ENCODE data around the gene ERC2. TPM values are rescaled to one million over a fixed set of nuclear protein-coding genes. Genes with fewer than 3 reads are reported as not detected.

The ERC2 gene
- total RNA-seq, 6 donors from 2014 or later: 0.67 to 14.7 (median 1.3) TPM

DNA sequence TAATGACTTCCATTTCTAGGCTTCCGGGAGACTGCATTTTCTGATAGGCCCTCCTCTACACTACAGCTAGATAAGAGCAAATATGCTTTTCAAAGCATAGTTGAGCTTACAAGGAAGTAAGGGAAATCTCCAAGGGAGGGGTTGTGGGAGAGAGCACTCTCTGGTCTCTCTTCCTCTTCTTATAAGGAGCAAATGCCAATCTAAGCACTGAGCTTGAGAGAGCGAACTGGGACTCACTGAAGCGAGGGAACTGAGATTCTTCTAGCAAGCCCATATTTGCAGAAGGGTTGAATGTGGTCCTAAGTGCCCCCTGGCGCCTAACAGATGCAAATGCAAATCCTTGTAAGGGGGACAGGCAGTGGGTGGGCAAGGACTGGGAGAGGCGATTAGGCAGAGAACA lies 164.8 kb downstream of the ERC2 start:
- Histone ChIP-seq H3K36me3 (no peaks in the 10 kb centered on the region), H3K4me1 (peaks cover 0 to 8% (median 2%) of the 10 kb centered on the region in 4 donors), H3K27me3 (no peaks in the 10 kb centered on the region), H3K4me3 (no peak overlapping the region), H3K27ac (no peak overlapping the region), H3K9me3 (no peaks in the 10 kb centered on the region)
- DNase-seq: peak in 1 of 2 donors; percentile 29
- WGBS, 2 donors: 20 to 25% methylated on average over 5 of the region's 5 CpGs
- ATAC-seq (ENCODE audit: low FRiP score in 2 of 2): peak; percentile 54 to 71
- TF ChIP-seq, protein P1, sequence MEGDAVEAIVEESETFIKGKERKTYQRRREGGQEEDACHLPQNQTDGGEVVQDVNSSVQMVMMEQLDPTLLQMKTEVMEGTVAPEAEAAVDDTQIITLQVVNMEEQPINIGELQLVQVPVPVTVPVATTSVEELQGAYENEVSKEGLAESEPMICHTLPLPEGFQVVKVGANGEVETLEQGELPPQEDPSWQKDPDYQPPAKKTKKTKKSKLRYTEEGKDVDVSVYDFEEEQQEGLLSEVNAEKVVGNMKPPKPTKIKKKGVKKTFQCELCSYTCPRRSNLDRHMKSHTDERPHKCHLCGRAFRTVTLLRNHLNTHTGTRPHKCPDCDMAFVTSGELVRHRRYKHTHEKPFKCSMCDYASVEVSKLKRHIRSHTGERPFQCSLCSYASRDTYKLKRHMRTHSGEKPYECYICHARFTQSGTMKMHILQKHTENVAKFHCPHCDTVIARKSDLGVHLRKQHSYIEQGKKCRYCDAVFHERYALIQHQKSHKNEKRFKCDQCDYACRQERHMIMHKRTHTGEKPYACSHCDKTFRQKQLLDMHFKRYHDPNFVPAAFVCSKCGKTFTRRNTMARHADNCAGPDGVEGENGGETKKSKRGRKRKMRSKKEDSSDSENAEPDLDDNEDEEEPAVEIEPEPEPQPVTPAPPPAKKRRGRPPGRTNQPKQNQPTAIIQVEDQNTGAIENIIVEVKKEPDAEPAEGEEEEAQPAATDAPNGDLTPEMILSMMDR (IDR thresholded peaks at IDR 0.05): peak in 5 of 6 experiments; percentile 8 to 30 (median 22)
- TF ChIP-seq EP300 (IDR thresholded peaks at IDR 0.05): no peak

DNA sequence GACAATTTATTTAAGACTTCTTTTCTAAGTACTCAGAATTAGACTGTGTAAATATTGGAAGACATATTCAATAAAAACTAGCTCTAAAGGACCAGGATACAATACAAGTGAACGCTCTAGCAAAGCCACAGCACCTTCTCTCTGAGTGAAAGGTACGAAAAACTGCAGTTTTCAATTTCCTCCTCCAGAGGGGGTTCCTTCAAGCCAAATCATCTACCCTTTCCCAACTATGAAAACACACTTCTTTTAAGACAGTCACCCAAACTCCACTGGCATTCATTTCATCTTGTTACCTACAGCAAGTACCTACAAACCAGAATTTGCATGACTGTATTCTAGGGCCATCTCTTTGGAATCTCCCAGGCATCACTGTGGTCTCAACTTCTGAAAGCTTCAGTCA lies 165.8 kb downstream of the ERC2 start:
- Histone ChIP-seq H3K9me3 (no peaks in the 10 kb centered on the region), H3K27ac (no peak overlapping the region), H3K36me3 (no peaks in the 10 kb centered on the region), H3K27me3 (no peaks in the 10 kb centered on the region), H3K4me3 (no peak overlapping the region), H3K4me1 (peaks cover 0 to 8% (median 2%) of the 10 kb centered on the region in 4 donors)
- 76 to 89% methylated on average over 2 of the region's 2 CpGs for WGBS, 2 donors
- no peak for TF ChIP-seq EP300 (IDR thresholded peaks at IDR 0.05)
- TF ChIP-seq, protein P1 (IDR thresholded peaks at IDR 0.05): no peak
- TF ChIP-seq POLR2A (IDR thresholded peaks at IDR 0.05): no peak
- TF ChIP-seq POLR2AphosphoS5 (IDR thresholded peaks at IDR 0.05): no peak
- DNase-seq (no peak), ATAC-seq (ENCODE audit: low FRiP score in 2 of 2) (no peak)

DNA sequence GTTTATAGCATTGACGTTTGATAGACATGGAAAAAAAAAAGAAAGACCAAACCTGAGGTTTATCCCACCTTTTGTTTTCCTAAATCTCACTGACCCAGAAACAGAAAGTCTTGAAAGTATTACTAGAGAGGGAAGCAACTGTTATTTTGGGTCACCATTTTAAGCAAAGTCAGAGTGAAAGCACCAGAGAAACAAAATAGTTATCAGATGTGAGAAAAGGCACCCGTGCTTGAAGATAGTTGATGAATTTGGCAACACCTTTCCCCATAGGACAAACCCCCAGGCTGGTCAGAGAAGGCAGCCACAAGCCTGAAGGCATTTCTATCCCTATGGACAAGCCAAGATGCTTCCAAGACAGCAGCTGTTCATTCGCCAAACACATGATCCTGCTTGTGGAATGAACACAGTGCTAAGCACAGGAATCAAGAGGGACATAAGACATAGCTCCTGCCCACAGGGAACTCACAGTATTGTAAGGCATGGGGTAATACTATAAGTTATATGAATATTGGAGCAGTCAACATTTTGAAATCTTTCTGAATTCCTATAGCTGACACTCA lies 170.9 kb downstream of the ERC2 start:
- Histone ChIP-seq H3K36me3 (no peaks in the 10 kb centered on the region), H3K4me1 (no peaks in the 10 kb centered on the region), H3K27ac (no peak overlapping the region), H3K9me3 (no peaks in the 10 kb centered on the region), H3K4me3 (no peak overlapping the region), H3K27me3 (no peaks in the 10 kb centered on the region)
- 60 to 71% methylated on average over 3 of the region's 3 CpGs for WGBS, 2 donors
- no peak for ATAC-seq (ENCODE audit: low FRiP score in 2 of 2)
- DNase-seq: no peak
- TF ChIP-seq EP300 (IDR thresholded peaks at IDR 0.05) (no peak), POLR2A (IDR thresholded peaks at IDR 0.05) (no peak), POLR2AphosphoS5 (IDR thresholded peaks at IDR 0.05) (no peak)
- TF ChIP-seq, protein P1 (IDR thresholded peaks at IDR 0.05): no peak

DNA sequence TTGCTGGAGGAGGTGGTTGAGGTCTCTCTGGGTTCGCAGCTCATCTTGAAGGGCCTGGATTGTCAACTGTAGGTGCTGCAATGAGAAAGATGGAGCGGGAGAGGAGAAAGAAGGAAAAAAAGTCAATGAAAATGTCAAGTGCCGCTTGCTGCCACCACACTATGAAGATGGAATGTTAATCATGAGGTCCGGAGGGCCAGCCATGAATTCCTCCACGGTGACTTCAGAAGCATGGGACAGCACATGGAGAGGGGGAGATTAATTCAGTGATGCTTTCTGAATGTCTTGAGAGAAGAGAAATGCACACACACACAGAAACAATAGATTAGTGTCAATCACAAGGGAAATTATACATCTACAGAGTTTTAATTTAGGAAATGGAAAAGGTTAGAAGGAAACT lies 171.9 kb downstream of the ERC2 start:
- Histone ChIP-seq H3K4me3 (no peak overlapping the region), H3K4me1 (no peaks in the 10 kb centered on the region), H3K27ac (no peak overlapping the region), H3K9me3 (no peaks in the 10 kb centered on the region), H3K27me3 (no peaks in the 10 kb centered on the region), H3K36me3 (no peaks in the 10 kb centered on the region)
- DNase-seq: no peak
- 67 to 74% methylated on average over 5 of the region's 5 CpGs for WGBS, 2 donors
- TF ChIP-seq, protein P1 (IDR thresholded peaks at IDR 0.05): no peak
- TF ChIP-seq POLR2A (IDR thresholded peaks at IDR 0.05) (no peak), POLR2AphosphoS5 (IDR thresholded peaks at IDR 0.05) (no peak), EP300 (IDR thresholded peaks at IDR 0.05) (no peak)
- no peak for ATAC-seq (ENCODE audit: low FRiP score in 2 of 2)

DNA sequence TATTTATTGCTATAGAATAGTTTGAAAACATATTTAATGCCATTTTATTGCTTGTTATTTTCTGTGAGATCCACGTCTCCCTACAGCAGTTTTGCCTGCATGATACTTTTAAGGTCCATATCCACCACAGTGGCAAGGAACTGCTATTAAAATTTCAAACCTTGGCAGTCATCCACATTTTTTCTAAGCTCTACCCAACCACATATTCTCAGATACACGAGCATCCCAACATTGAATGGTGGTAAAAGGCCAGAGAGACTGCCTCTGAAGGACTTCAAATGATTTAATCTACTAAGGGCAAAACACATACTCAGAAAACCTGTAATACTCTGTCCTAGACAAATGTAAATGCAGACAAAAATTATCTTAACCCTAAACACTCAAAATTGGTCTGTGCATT lies 173.1 kb downstream of the ERC2 start:
- WGBS, 2 donors: 57 to 65% methylated on average over 2 of the region's 2 CpGs

More for the DNA sequence above, 173.1 kb downstream of the ERC2 start:
- Histone ChIP-seq H3K27ac (no peak overlapping the region), H3K4me3 (no peak overlapping the region), H3K36me3 (no peaks in the 10 kb centered on the region), H3K4me1 (no peaks in the 10 kb centered on the region), H3K27me3 (no peaks in the 10 kb centered on the region), H3K9me3 (no peaks in the 10 kb centered on the region)
- TF ChIP-seq POLR2AphosphoS5 (IDR thresholded peaks at IDR 0.05) (no peak), POLR2A (IDR thresholded peaks at IDR 0.05) (no peak), EP300 (IDR thresholded peaks at IDR 0.05) (no peak)
- TF ChIP-seq, protein P1 (IDR thresholded peaks at IDR 0.05): no peak
- DNase-seq (no peak), ATAC-seq (ENCODE audit: low FRiP score in 2 of 2) (no peak)

All from upper lobe of left lung (tissue), 6 donors.